ENCODE measurements around the gene DUSP5. TPM values are rescaled to one million over a fixed set of nuclear protein-coding genes. Genes with fewer than 3 reads are reported as not detected.

DUSP5 gene
- total and polyA plus RNA-seq, 2 of the 8 experiments (the other 6 are each of a cell fraction or from before 2014, with no cell fraction given): 13.6 to 30.3 TPM

- Histone ChIP-seq H3K4ac (replicated peaks; ENCODE audit: insufficient read length, low read depth, low read length) (peak overlapping the region; percentile 63), H3K23me2 (ENCODE audit: low read depth, low read length) (peaks cover 2% of the 10 kb centered on the region; the same call in 1 of the 2 replicates), H2AK5ac (ENCODE audit: low read depth, low read length) (no peak overlapping the region), H3K36me3 (ENCODE audit: control insufficient read depth in 2 of 4, insufficient read depth in 4 of 4, low read length in 3 of 4) (no peaks in the 10 kb centered on the region), H3K23ac (ENCODE audit: insufficient read length) (no peak overlapping the region), H3K4me1 (replicated peaks in 1 of 4; ENCODE audit: control insufficient read depth in 3 of 4, insufficient read depth in 4 of 4, low read length in 3 of 4) (peaks cover 4 to 17% (median 5%) of the 10 kb centered on the region in 4 experiments), H4K5ac (ENCODE audit: insufficient read length, low read depth, low read length) (peak overlapping the region; percentile 89), H3K27ac (ENCODE audit: low read depth, low read length) (peak overlapping the region; percentile 57; the same call in 1 of the 2 replicates), H3K9me3 (ENCODE audit: insufficient read depth in 2 of 2, low read depth in 1 of 2, low read length in 1 of 2) (no peaks in the 10 kb centered on the region), H2BK120ac (replicated peaks; ENCODE audit: low read depth, low read length) (peak overlapping the region; percentile 55), H3K79me2 (ENCODE audit: control insufficient read depth in 1 of 2, insufficient read depth in 2 of 2, low read length in 2 of 2) (no peaks in the 10 kb centered on the region), H3K14ac (ENCODE audit: insufficient read length) (no peak overlapping the region), H4K91ac (replicated peaks; ENCODE audit: insufficient read length, low read length) (peak overlapping the region; percentile 97), H4K20me1 (replicated peaks in 1 of 2; ENCODE audit: control insufficient read depth in 1 of 2, insufficient read depth in 2 of 2, low read length in 2 of 2) (no peaks in the 10 kb centered on the region), H3K56ac (replicated peaks; ENCODE audit: insufficient read length, low read depth, low read length) (peak overlapping the region; percentile 79), H3K18ac (ENCODE audit: extremely low read depth, low read length) (peak overlapping the region; percentile 98), H3K79me1 (ENCODE audit: low read depth, low read length) (no peaks in the 10 kb centered on the region), H3K9ac (replicated peaks in 1 of 4; ENCODE audit: extremely low read depth in 1 of 4, low read depth in 3 of 4, low read length in 3 of 4) (peak overlapping the region in 3 of 4 experiments; percentile 36 to 67 (median 62); a peak in 6 of 7 replicates), H2BK12ac (ENCODE audit: low read depth, low read length) (peak overlapping the region; percentile 96), H4K8ac (ENCODE audit: extremely low read depth, insufficient read depth, low read length) (peak overlapping the region; percentile 88), H3K27me3 (replicated peaks in 1 of 4; ENCODE audit: control insufficient read depth in 3 of 4, extremely low read depth in 1 of 4, insufficient read depth in 3 of 4, low read length in 3 of 4) (no peaks in the 10 kb centered on the region; a peak in 1 of 7 replicates), H2BK15ac (ENCODE audit: low read length) (no peak overlapping the region), H2AFZ (ENCODE audit: low read length) (no peak overlapping the region), H2BK5ac (ENCODE audit: low read depth, low read length) (peak overlapping the region; percentile 97), H3K4me3 (ENCODE audit: extremely low read depth in 1 of 4, insufficient read depth in 2 of 4, low read depth in 3 of 4, low read length in 4 of 4) (peak overlapping the region; percentile 27 to 65 (median 42); a peak in 7 of 8 replicates), H2BK20ac (ENCODE audit: low read length) (peak overlapping the region; percentile 94; the same call in 1 of the 2 replicates), H3K4me2 (ENCODE audit: insufficient read depth in 1 of 2, low read depth in 2 of 2, low read length in 2 of 2) (peak overlapping the region; percentile 70 to 74)
- CTCF ChIA-PET (ENCODE audit: partially characterized antibody): interaction anchor here (1.2 to 3.4 kb wide), 3 partner anchors 15 to 176 kb away, joined by 3 to 16 read pairs (median 4); no protein-coding TSS in a partner anchor
- WGBS, 2 experiments (ENCODE audit: extremely low coverage in 1 of 2, insufficient coverage in 1 of 2, insufficient read length in 1 of 2, insufficient replicate concordance in 2 of 2, low coverage in 1 of 2, low lambda C conversion rate in 2 of 2, missing lambda C conversion rate in 1 of 2): 5% methylated on average over 33 of the region's 35 CpGs; no CpG with 5 or more reads in 1 of the 2 experiments
- FAIRE-seq: no peak
- DNase-seq (ENCODE audit: low read depth in 1 of 2, low spot score in 2 of 2): peak; percentile 54 to 86
- POLR2A ChIA-PET (ENCODE audit: partially characterized antibody): interaction anchor here (1.1 to 3.1 kb wide), 6 partner anchors 8 to 225 kb away, joined by 3 to 11 read pairs (median 4); partner anchors contain the start of gene SMNDC1
- TF ChIP-seq HDAC2 (IDR thresholded peaks at IDR 0.05; ENCODE audit: borderline replicate concordance in 1 of 2, low read depth in 2 of 2, low read length in 2 of 2): no peak
- no peak for TF ChIP-seq JUN (IDR thresholded peaks at IDR 0.05; ENCODE audit: low read depth, low read length)
- no peak for TF ChIP-seq KDM5A (IDR thresholded peaks at IDR 0.05; ENCODE audit: low read length)
- peak; percentile 59 for TF ChIP-seq ASH2L (IDR thresholded peaks at IDR 0.05; ENCODE audit: low read length)
- peak; percentile 97 for TF ChIP-seq CEBPB (IDR thresholded peaks at IDR 0.05; ENCODE audit: low read depth, low read length)
- TF ChIP-seq BCL11A (IDR thresholded peaks at IDR 0.05; ENCODE audit: low read depth in 2 of 2, low read length in 2 of 2): no peak
- peak; percentile 45 for TF ChIP-seq TBP (IDR thresholded peaks at IDR 0.05; ENCODE audit: low read depth, low read length)
- no peak for TF ChIP-seq HDAC6 (IDR thresholded peaks at IDR 0.05; ENCODE audit: low read depth, low read length)
- 0 out of 4 replicates have a peak, but pooled peaks of 1 of the 2 experiments have one; percentile 0 for TF ChIP-seq RAD21 (IDR thresholded peaks at IDR 0.05 in 1 of 2, conservative IDR thresholded peaks at IDR 0.05 in 1 of 2; ENCODE audit: low read depth in 2 of 2, low read length in 2 of 2)
- 0 out of 2 replicates have a peak, but pooled peaks have one; percentile 10 for TF ChIP-seq MAX (IDR thresholded peaks at IDR 0.05)
- peak; percentile 62 for TF ChIP-seq PHF8 (conservative IDR thresholded peaks at IDR 0.05; ENCODE audit: low read depth, low read length)
Measured at GRCh38 chr10:110530131-110530831, 32.6 kb downstream of the DUSP5 start.
